ENCODE results near the gene SLC15A3. TPM values are rescaled to one million over a fixed set of nuclear protein-coding genes. Genes with fewer than 3 reads are reported as not detected.

SLC15A3 gene
- total and polyA plus RNA-seq, 2 donors (not counting 1 experiment from before 2014, with no cell fraction given), result 10.5 to 29.9 TPM

GRCh38 chr11:60924906-60925853 is 26.8 kb downstream of the SLC15A3 start:
- Histone ChIP-seq H3K9me3 (ENCODE audit: control insufficient read depth, insufficient read depth, low read depth, low read length) (no peaks in the 10 kb centered on the region), H3K27me3 (ENCODE audit: control insufficient read depth, insufficient read depth, low read length) (no peaks in the 10 kb centered on the region), H4K20me1 (ENCODE audit: control insufficient read depth, extremely low read depth, insufficient read depth, low read length) (no peaks in the 10 kb centered on the region), H3K36me3 (ENCODE audit: control insufficient read depth, insufficient read depth, low read length) (peaks cover 12% of the 10 kb centered on the region), H3K27ac (ENCODE audit: insufficient read depth, low read length) (no peak overlapping the region), H2AFZ (ENCODE audit: low read length) (peak overlapping the region; percentile 7), H3K79me2 (ENCODE audit: control insufficient read depth, insufficient read depth, low read length) (no peaks in the 10 kb centered on the region), H3K4me2 (ENCODE audit: extremely low read depth, insufficient read depth, low read length) (peak overlapping the region; percentile 76), H3K4me3 (replicated peaks in 1 of 4; ENCODE audit: control extremely low read depth in 1 of 4, insufficient read depth in 1 of 4, low read depth in 3 of 4, low read length in 4 of 4) (peak overlapping the region; percentile 34 to 77 (median 62)), H3K4me1 (ENCODE audit: control insufficient read depth, extremely low read depth, insufficient read depth, low read length) (peaks cover 7% of the 10 kb centered on the region), H3K9ac (ENCODE audit: insufficient read depth, low read length) (no peak overlapping the region)
- no peak for DNase-seq (ENCODE audit: low read depth in 2 of 2)
- TF ChIP-seq EZH2 (IDR thresholded peaks at IDR 0.05; ENCODE audit: low read length, missing control alignments), result peak; percentile 73
- no peak for TF ChIP-seq CTCF (conservative IDR thresholded peaks at IDR 0.05 in 1 of 2, IDR thresholded peaks at IDR 0.05 in 1 of 2; ENCODE audit: low read depth in 1 of 2, low read length in 2 of 2)

GRCh38 chr11:60924110-60924905 is 27.7 kb downstream of the SLC15A3 start, which contains the start of gene TMEM132A:
Gene TMEM132A, plus strand, starts transcription at chr11:60924460. Its CDS starts 174 bp downstream, at chr11:60924634.
- H4K20me1 ChIP-seq (ENCODE audit: control insufficient read depth, extremely low read depth, insufficient read depth, low read length), result no peaks in the 10 kb centered on the region
- peaks cover 8% of the 10 kb centered on the region for H3K4me1 ChIP-seq (ENCODE audit: control insufficient read depth, extremely low read depth, insufficient read depth, low read length)
- TF ChIP-seq EZH2 (IDR thresholded peaks at IDR 0.05; ENCODE audit: low read length, missing control alignments) (no peak), CTCF (conservative IDR thresholded peaks at IDR 0.05 in 1 of 2, IDR thresholded peaks at IDR 0.05 in 1 of 2; ENCODE audit: low read depth in 1 of 2, low read length in 2 of 2) (no peak)
- peak within 1 kb of the TSS; percentile 76 for H3K4me2 ChIP-seq (ENCODE audit: extremely low read depth, insufficient read depth, low read length)
- H3K27me3 ChIP-seq (ENCODE audit: control insufficient read depth, insufficient read depth, low read length), result no peaks in the 10 kb centered on the region
- peaks cover 2% of the 10 kb centered on the region for H3K79me2 ChIP-seq (ENCODE audit: control insufficient read depth, insufficient read depth, low read length)
- peak; percentile 61 to 73 for DNase-seq (ENCODE audit: low read depth in 2 of 2)
- H3K9ac ChIP-seq (ENCODE audit: insufficient read depth, low read length), result peak within 1 kb of the TSS; percentile 65
- peak within 1 kb of the TSS; percentile 67 for H2AFZ ChIP-seq (ENCODE audit: low read length)
- no peaks in the 10 kb centered on the region for H3K9me3 ChIP-seq (ENCODE audit: control insufficient read depth, insufficient read depth, low read depth, low read length)
- H3K4me3 ChIP-seq (replicated peaks in 1 of 4; ENCODE audit: control extremely low read depth in 1 of 4, insufficient read depth in 1 of 4, low read depth in 3 of 4, low read length in 4 of 4), result peak within 1 kb of the TSS; percentile 34 to 77 (median 62)
- no peak within 1 kb of the TSS for H3K27ac ChIP-seq (ENCODE audit: insufficient read depth, low read length)
- peaks cover 15% of the 10 kb centered on the region for H3K36me3 ChIP-seq (ENCODE audit: control insufficient read depth, insufficient read depth, low read length)

GRCh38 chr11:60923800-60924109 is 28.2 kb downstream of the SLC15A3 start:
- Histone ChIP-seq H3K27ac (ENCODE audit: insufficient read depth, low read length) (no peak overlapping the region), H3K4me3 (replicated peaks in 1 of 4; ENCODE audit: control extremely low read depth in 1 of 4, insufficient read depth in 1 of 4, low read depth in 3 of 4, low read length in 4 of 4) (peak overlapping the region in 1 of 4 experiments; percentile 77), H4K20me1 (ENCODE audit: control insufficient read depth, extremely low read depth, insufficient read depth, low read length) (no peaks in the 10 kb centered on the region), H3K36me3 (ENCODE audit: control insufficient read depth, insufficient read depth, low read length) (peaks cover 15% of the 10 kb centered on the region), H3K9me3 (ENCODE audit: control insufficient read depth, insufficient read depth, low read depth, low read length) (no peaks in the 10 kb centered on the region), H3K9ac (ENCODE audit: insufficient read depth, low read length) (no peak overlapping the region), H3K79me2 (ENCODE audit: control insufficient read depth, insufficient read depth, low read length) (peaks cover 5% of the 10 kb centered on the region), H3K4me1 (ENCODE audit: control insufficient read depth, extremely low read depth, insufficient read depth, low read length) (peaks cover 13% of the 10 kb centered on the region), H2AFZ (ENCODE audit: low read length) (no peak overlapping the region), H3K4me2 (ENCODE audit: extremely low read depth, insufficient read depth, low read length) (peak overlapping the region; percentile 76), H3K27me3 (ENCODE audit: control insufficient read depth, insufficient read depth, low read length) (no peaks in the 10 kb centered on the region)
- no peak for DNase-seq (ENCODE audit: low read depth in 2 of 2)
- TF ChIP-seq EZH2 (IDR thresholded peaks at IDR 0.05; ENCODE audit: low read length, missing control alignments), result no peak
- TF ChIP-seq CTCF (conservative IDR thresholded peaks at IDR 0.05 in 1 of 2, IDR thresholded peaks at IDR 0.05 in 1 of 2; ENCODE audit: low read depth in 1 of 2, low read length in 2 of 2), result no peak
